Measurements from ENCODE around the gene CYP2E1. TPM values are rescaled to one million over a fixed set of nuclear protein-coding genes. Genes with fewer than 3 reads are reported as not detected.

The CYP2E1 gene
- total and polyA plus RNA-seq, 2 experiments from 2014 or later, result 0.31 TPM; not detected in 1

DNA sequence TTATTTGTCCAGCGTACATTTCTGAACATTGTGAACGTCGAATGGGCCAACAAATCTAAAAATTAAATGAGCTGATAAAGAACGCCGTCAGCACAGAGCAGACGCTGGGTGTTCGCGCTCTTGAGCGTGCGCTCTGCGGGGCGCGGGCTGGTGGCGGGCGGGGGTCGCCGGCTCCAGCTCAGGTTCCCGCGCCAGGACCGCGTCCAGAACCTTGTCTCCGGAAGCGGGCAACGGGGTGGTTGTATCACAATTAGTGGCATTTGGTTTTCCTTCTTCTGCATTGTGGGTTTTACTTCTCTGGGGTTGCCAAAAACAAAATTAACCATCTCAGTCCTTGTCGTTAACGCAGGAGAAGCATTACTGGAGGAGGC lies 2.4 kb downstream of the CYP2E1 start:
- WGBS, 2 experiments (ENCODE audit: low coverage in 1 of 2, low lambda C conversion rate in 2 of 2, missing lambda C conversion rate in 2 of 2), result 3 to 5% methylated on average over 26 of the region's 26 CpGs
- no peak overlapping the region for H3K9ac ChIP-seq
- no peaks in the 10 kb centered on the region for H3K9me2 ChIP-seq (ENCODE audit: insufficient read depth)
- no peaks in the 10 kb centered on the region for H3K36me3 ChIP-seq (ENCODE audit: low read depth)
- H3K4me3 ChIP-seq, result peak overlapping the region; percentile 54
- TF ChIP-seq EZH2phosphoT487 (IDR thresholded peaks at IDR 0.05; ENCODE audit: insufficient read depth, low read depth) (no peak), EZH2 (IDR thresholded peaks at IDR 0.05; ENCODE audit: insufficient read depth, poor library complexity, severe bottlenecking) (no peak)
- DNase-seq, result no peak
- H3K4me1 ChIP-seq (ENCODE audit: insufficient read depth), result no peaks in the 10 kb centered on the region
- H2AFZ ChIP-seq, result peak overlapping the region; percentile 37
- H3F3A ChIP-seq (ENCODE audit: insufficient read depth), result no peaks in the 10 kb centered on the region
- in situ Hi-C loops (cut with MboI), result no loop called here
- no peak overlapping the region for H3K27ac ChIP-seq
- H3K79me2 ChIP-seq (ENCODE audit: insufficient read depth), result no peaks in the 10 kb centered on the region
- peaks cover 43% of the 10 kb centered on the region for H3K27me3 ChIP-seq (replicated peaks; ENCODE audit: insufficient read depth)
- H3K9me3 ChIP-seq (ENCODE audit: low read depth), result no peaks in the 10 kb centered on the region
- no peaks in the 10 kb centered on the region for H4K20me1 ChIP-seq (ENCODE audit: insufficient read depth)
- peak overlapping the region; percentile 70 for H3K4me2 ChIP-seq (ENCODE audit: unreplicated experiment)

GRCh38 chr10:133530506-133530905 lies 3.3 kb downstream of the CYP2E1 start:
- Histone ChIP-seq H3K4me1 (ENCODE audit: insufficient read depth) (no peaks in the 10 kb centered on the region), H3K27me3 (replicated peaks; ENCODE audit: insufficient read depth) (peaks cover 43% of the 10 kb centered on the region), H3K4me2 (ENCODE audit: unreplicated experiment) (no peak overlapping the region), H3F3A (ENCODE audit: insufficient read depth) (no peaks in the 10 kb centered on the region), H3K4me3 (no peak overlapping the region), H3K9ac (no peak overlapping the region), H3K79me2 (ENCODE audit: insufficient read depth) (no peaks in the 10 kb centered on the region), H3K27ac (no peak overlapping the region), H3K9me2 (ENCODE audit: insufficient read depth) (no peaks in the 10 kb centered on the region), H3K9me3 (ENCODE audit: low read depth) (no peaks in the 10 kb centered on the region), H4K20me1 (ENCODE audit: insufficient read depth) (no peaks in the 10 kb centered on the region), H2AFZ (no peak overlapping the region), H3K36me3 (ENCODE audit: low read depth) (no peaks in the 10 kb centered on the region)
- WGBS, 2 experiments (ENCODE audit: low coverage in 1 of 2, low lambda C conversion rate in 2 of 2, missing lambda C conversion rate in 2 of 2), result 56 to 66% methylated on average over 9 of the region's 9 CpGs
- TF ChIP-seq EZH2phosphoT487 (IDR thresholded peaks at IDR 0.05; ENCODE audit: insufficient read depth, low read depth), result no peak
- TF ChIP-seq EZH2 (IDR thresholded peaks at IDR 0.05; ENCODE audit: insufficient read depth, poor library complexity, severe bottlenecking), result no peak
- in situ Hi-C loops (cut with MboI), result no loop called here
- no peak for DNase-seq

DNA sequence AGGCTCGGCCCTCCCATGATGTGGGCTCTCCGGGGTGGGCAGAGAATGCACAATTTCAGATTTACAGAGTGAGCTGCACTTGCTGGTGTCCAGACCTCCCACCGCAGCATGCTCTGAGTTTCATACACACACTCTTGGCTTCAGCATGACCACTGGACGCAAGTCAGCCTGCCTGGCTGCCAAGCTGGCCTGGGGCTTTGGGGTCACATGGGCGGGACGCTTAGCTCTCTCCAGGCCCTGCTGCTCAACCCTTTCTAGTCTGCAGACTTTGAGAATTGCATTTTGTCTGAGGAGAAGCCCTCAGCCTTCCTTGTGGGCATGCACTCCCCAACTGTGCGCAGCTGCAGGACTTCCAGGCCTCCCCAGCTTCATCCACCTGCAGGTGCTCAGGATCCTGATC lies 5.7 kb downstream of the CYP2E1 start:
- H4K20me1 ChIP-seq (ENCODE audit: insufficient read depth), result no peaks in the 10 kb centered on the region
- DNase-seq, result no peak
- H3K4me3 ChIP-seq, result no peak overlapping the region
- H3K36me3 ChIP-seq (ENCODE audit: low read depth), result no peaks in the 10 kb centered on the region
- no peaks in the 10 kb centered on the region for H3F3A ChIP-seq (ENCODE audit: insufficient read depth)
- no peak overlapping the region for H2AFZ ChIP-seq
- H3K9me2 ChIP-seq (ENCODE audit: insufficient read depth), result no peaks in the 10 kb centered on the region
- no peak overlapping the region for H3K27ac ChIP-seq
- H3K4me1 ChIP-seq (ENCODE audit: insufficient read depth), result no peaks in the 10 kb centered on the region
- no peaks in the 10 kb centered on the region for H3K79me2 ChIP-seq (ENCODE audit: insufficient read depth)
- H3K9ac ChIP-seq, result no peak overlapping the region
- H3K4me2 ChIP-seq (ENCODE audit: unreplicated experiment), result no peak overlapping the region
- no peaks in the 10 kb centered on the region for H3K9me3 ChIP-seq (ENCODE audit: low read depth)
- 38 to 49% methylated on average over 7 of the region's 7 CpGs for WGBS, 2 experiments (ENCODE audit: low coverage in 1 of 2, low lambda C conversion rate in 2 of 2, missing lambda C conversion rate in 2 of 2)
- in situ Hi-C loops (cut with MboI), result no loop called here
- TF ChIP-seq EZH2 (IDR thresholded peaks at IDR 0.05; ENCODE audit: insufficient read depth, poor library complexity, severe bottlenecking), result no peak
- TF ChIP-seq EZH2phosphoT487 (IDR thresholded peaks at IDR 0.05; ENCODE audit: insufficient read depth, low read depth), result no peak
- H3K27me3 ChIP-seq (replicated peaks; ENCODE audit: insufficient read depth), result peaks cover 32% of the 10 kb centered on the region

DNA sequence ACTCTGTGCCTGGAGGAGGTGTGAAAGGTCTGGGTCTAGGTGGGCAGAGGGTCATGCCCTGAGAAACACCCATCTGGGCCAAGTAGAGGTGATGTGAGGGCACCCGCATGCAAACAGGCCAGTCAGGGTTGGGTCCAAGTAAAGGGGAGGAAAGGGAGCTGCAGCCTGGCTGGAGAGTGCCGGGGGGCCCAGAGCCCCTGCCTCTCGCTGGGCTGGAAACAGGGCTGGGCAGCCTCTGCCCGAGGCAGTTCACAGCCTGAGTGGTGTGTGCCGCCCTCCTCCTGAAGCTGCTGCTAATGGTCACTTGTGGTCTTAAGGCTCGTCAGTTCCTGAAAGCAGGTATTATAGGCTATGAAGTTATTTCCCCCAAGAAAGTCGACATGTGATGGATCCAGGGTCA lies 7.3 kb downstream of the CYP2E1 start:
- Histone ChIP-seq H3K9ac (no peak overlapping the region), H3K79me2 (ENCODE audit: insufficient read depth) (no peaks in the 10 kb centered on the region), H3K27me3 (replicated peaks; ENCODE audit: insufficient read depth) (peaks cover 21% of the 10 kb centered on the region), H3K27ac (no peak overlapping the region), H2AFZ (no peak overlapping the region), H3K4me2 (ENCODE audit: unreplicated experiment) (no peak overlapping the region), H3K9me2 (ENCODE audit: insufficient read depth) (no peaks in the 10 kb centered on the region), H3K4me1 (ENCODE audit: insufficient read depth) (no peaks in the 10 kb centered on the region), H4K20me1 (ENCODE audit: insufficient read depth) (no peaks in the 10 kb centered on the region), H3K4me3 (no peak overlapping the region), H3F3A (ENCODE audit: insufficient read depth) (no peaks in the 10 kb centered on the region), H3K36me3 (ENCODE audit: low read depth) (no peaks in the 10 kb centered on the region), H3K9me3 (ENCODE audit: low read depth) (no peaks in the 10 kb centered on the region)
- TF ChIP-seq EZH2 (IDR thresholded peaks at IDR 0.05; ENCODE audit: insufficient read depth, poor library complexity, severe bottlenecking) (no peak), EZH2phosphoT487 (IDR thresholded peaks at IDR 0.05; ENCODE audit: insufficient read depth, low read depth) (no peak)
- WGBS, 2 experiments (ENCODE audit: low coverage in 1 of 2, low lambda C conversion rate in 2 of 2, missing lambda C conversion rate in 2 of 2), result 30 to 38% methylated on average over 7 of the region's 7 CpGs
- DNase-seq, result no peak
- in situ Hi-C loops (cut with MboI), result no loop called here

- H3K79me2 ChIP-seq (ENCODE audit: insufficient read depth), result no peaks in the 10 kb centered on the region
- no peak for DNase-seq
- H3K27me3 ChIP-seq (replicated peaks; ENCODE audit: insufficient read depth), result peaks cover 11% of the 10 kb centered on the region; the same call in 1 of the 2 replicates
- WGBS, 2 experiments (ENCODE audit: low coverage in 1 of 2, low lambda C conversion rate in 2 of 2, missing lambda C conversion rate in 2 of 2), result 8 to 19% methylated on average over 3 to 4 of the region's 4 CpGs
- H3K36me3 ChIP-seq (ENCODE audit: low read depth), result no peaks in the 10 kb centered on the region
- H4K20me1 ChIP-seq (ENCODE audit: insufficient read depth), result no peaks in the 10 kb centered on the region
- H3K9me3 ChIP-seq (ENCODE audit: low read depth), result no peaks in the 10 kb centered on the region
- no peaks in the 10 kb centered on the region for H3K9me2 ChIP-seq (ENCODE audit: insufficient read depth)
- in situ Hi-C loops (cut with MboI), result no loop called here
- H2AFZ ChIP-seq, result no peak overlapping the region
- no peak overlapping the region for H3K9ac ChIP-seq
- H3K4me3 ChIP-seq, result no peak overlapping the region
- TF ChIP-seq EZH2phosphoT487 (IDR thresholded peaks at IDR 0.05; ENCODE audit: insufficient read depth, low read depth), result no peak
- no peak for TF ChIP-seq EZH2 (IDR thresholded peaks at IDR 0.05; ENCODE audit: insufficient read depth, poor library complexity, severe bottlenecking)
- no peak overlapping the region for H3K4me2 ChIP-seq (ENCODE audit: unreplicated experiment)
- no peak overlapping the region for H3K27ac ChIP-seq
- no peaks in the 10 kb centered on the region for H3F3A ChIP-seq (ENCODE audit: insufficient read depth)
- no peaks in the 10 kb centered on the region for H3K4me1 ChIP-seq (ENCODE audit: insufficient read depth)
Observed at GRCh38 chr10:133536198-133536597, 9.0 kb downstream of the CYP2E1 start.

All from GM23248 (cell line).